ENCODE measurements around the gene CUL4B.

DNA sequence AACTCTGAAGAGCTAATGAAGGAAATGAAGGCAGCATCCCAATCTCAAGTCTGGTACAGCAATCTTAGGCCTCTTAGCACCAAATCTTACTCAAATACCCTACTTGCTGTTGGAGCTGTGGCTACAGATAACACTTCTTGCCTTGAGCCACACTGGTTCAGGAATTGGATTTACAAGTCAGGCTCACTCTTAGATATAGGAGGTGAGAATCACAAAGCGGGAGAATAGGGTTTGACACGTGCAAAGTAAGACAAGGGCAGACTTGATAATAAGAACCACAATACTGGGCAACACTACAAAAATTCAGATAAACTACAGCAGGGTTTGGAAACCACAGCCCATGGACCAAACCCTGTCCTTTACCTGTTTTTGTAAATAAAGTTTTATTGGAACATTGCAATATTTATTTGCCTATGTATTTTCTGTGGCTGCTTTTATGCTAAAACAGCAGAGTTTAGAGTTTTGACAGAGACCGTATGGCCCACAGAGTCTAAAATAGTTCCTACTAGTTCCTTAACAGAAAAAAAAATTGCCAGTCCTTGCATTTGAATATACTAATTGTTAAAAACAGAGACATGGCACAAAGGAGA is 9.3 kb upstream of the CUL4B start:
- TF ChIP-seq POLR2AphosphoS5 (IDR thresholded peaks at IDR 0.05; ENCODE audit: low read depth, low read length) = no peak
- TF ChIP-seq, protein P1, sequence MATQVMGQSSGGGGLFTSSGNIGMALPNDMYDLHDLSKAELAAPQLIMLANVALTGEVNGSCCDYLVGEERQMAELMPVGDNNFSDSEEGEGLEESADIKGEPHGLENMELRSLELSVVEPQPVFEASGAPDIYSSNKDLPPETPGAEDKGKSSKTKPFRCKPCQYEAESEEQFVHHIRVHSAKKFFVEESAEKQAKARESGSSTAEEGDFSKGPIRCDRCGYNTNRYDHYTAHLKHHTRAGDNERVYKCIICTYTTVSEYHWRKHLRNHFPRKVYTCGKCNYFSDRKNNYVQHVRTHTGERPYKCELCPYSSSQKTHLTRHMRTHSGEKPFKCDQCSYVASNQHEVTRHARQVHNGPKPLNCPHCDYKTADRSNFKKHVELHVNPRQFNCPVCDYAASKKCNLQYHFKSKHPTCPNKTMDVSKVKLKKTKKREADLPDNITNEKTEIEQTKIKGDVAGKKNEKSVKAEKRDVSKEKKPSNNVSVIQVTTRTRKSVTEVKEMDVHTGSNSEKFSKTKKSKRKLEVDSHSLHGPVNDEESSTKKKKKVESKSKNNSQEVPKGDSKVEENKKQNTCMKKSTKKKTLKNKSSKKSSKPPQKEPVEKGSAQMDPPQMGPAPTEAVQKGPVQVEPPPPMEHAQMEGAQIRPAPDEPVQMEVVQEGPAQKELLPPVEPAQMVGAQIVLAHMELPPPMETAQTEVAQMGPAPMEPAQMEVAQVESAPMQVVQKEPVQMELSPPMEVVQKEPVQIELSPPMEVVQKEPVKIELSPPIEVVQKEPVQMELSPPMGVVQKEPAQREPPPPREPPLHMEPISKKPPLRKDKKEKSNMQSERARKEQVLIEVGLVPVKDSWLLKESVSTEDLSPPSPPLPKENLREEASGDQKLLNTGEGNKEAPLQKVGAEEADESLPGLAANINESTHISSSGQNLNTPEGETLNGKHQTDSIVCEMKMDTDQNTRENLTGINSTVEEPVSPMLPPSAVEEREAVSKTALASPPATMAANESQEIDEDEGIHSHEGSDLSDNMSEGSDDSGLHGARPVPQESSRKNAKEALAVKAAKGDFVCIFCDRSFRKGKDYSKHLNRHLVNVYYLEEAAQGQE (IDR thresholded peaks at IDR 0.05; ENCODE audit: insufficient read depth in 1 of 2, low read depth in 2 of 2, low read length in 2 of 2) = no peak
- TF ChIP-seq TAF1 (IDR thresholded peaks at IDR 0.05; ENCODE audit: borderline replicate concordance, insufficient read depth, low read length) = no peak
- no peak for TF ChIP-seq FOXP2 (optimal IDR thresholded peaks at IDR 0.05; ENCODE audit: borderline replicate concordance, extremely low read depth, extremely low read length, insufficient read depth)

All from PFSK-1 (cell line).